Lower leg skin (tissue), 4 donors: ENCODE data around the gene ERMAP. TPM values are rescaled to one million over a fixed set of nuclear protein-coding genes. Genes with fewer than 3 reads are reported as not detected.

Experiments
- DNase-seq, 2 donors: peaks; one replicate each; pipeline ENCODE4 v3.0.0-alpha.2; 2019; ENCODE audit warnings: low spot score in 2 of 2
- H3K4me3 ChIP-seq: fragments of 200-600 bp; sonication (generic); 2 replicates; pipeline ENCODE4 v1.5.1; 2017; ENCODE audit warnings: mild to moderate bottlenecking, low read depth; ENCODE audit not compliant: poor library complexity, severe bottlenecking
- CTCF ChIP-seq, 3 donors: fragments of 450-650 bp; IDR thresholded peaks; one replicate each; pipeline ENCODE4 v1.5.1; 2016; ENCODE audit warnings: antibody characterized with exemption in 3 of 3, mild to moderate bottlenecking in 3 of 3, moderate library complexity in 2 of 3
- POLR2A ChIP-seq, 2 donors: fragments of 450-650 bp; IDR thresholded peaks; one replicate each; pipeline ENCODE4 v1.6.1; 2016 to 2017; ENCODE audit warnings: antibody characterized with exemption in 2 of 2, mild to moderate bottlenecking in 1 of 2, moderate library complexity in 1 of 2
- WGBS, 2 donors: methylation state at CpG; one replicate each; pipeline ENCODE4 v1.1.5; 2018; 5-methylcytosine and 5-hydroxymethylcytosine counted together
- intact Hi-C: fragments of 100-400 bp; cut with DNase I; formaldehyde crosslinking; loops from one replicate; pipeline ENCODE4 v1.15.0; 2023; ENCODE audit warnings: low total_unique reads
- total RNA-seq, 4 donors: library from RNA; depleted of rRNA; stranded (reverse); fragments of >200 nt; gene quantifications; one replicate each; pipeline ENCODE4 v1.1.0, GENCODE V29; 2016

ERMAP gene
- total RNA-seq, 4 donors from 2014 or later, result 8.0 to 11.5 (median 9.3) TPM

GRCh38 chr1:42877380-42877779 lies 60.5 kb downstream of the ERMAP start:
- intact Hi-C loops, result no loop called here
- no peak for TF ChIP-seq CTCF (IDR thresholded peaks at IDR 0.05)
- no peak for TF ChIP-seq POLR2A (IDR thresholded peaks at IDR 0.05)
- WGBS, 2 donors, result 65 to 73% methylated on average over 2 of the region's 2 CpGs
- DNase-seq, result no peak
- no peak overlapping the region for H3K4me3 ChIP-seq

- no peak for TF ChIP-seq POLR2A (IDR thresholded peaks at IDR 0.05)
- no peak for TF ChIP-seq CTCF (IDR thresholded peaks at IDR 0.05)
- H3K4me3 ChIP-seq, result no peak overlapping the region
- intact Hi-C loops, result no loop called here
- no peak for DNase-seq
- WGBS, 2 donors, result 62 to 68% methylated on average over 4 of the region's 4 CpGs
These were observed 63.5 kb downstream of the ERMAP start for GRCh38 chr1:42880384-42880783.

- intact Hi-C loops, result no loop called here
- DNase-seq, result no peak
- no peak overlapping the region for H3K4me3 ChIP-seq
- no peak for TF ChIP-seq CTCF (IDR thresholded peaks at IDR 0.05)
- TF ChIP-seq POLR2A (IDR thresholded peaks at IDR 0.05), result no peak
- WGBS, 2 donors, result 82 to 89% methylated on average over 16 of the region's 16 CpGs
These were observed 69.3 kb downstream of the ERMAP start for GRCh38 chr1:42886046-42886739.

GRCh38 chr1:42886800-42887199 lies 69.9 kb downstream of the ERMAP start:
- no peak overlapping the region for H3K4me3 ChIP-seq
- intact Hi-C loops, result no loop called here
- no peak for DNase-seq
- WGBS, 2 donors, result 77 to 78% methylated on average over 21 of the region's 21 CpGs
- TF ChIP-seq POLR2A (IDR thresholded peaks at IDR 0.05) (no peak), CTCF (IDR thresholded peaks at IDR 0.05) (no peak)

- intact Hi-C loops, result no loop called here
These were observed 70.4 kb downstream of the ERMAP start for GRCh38 chr1:42887366-42887765.

More at GRCh38 chr1:42887366-42887765, 70.4 kb downstream of the ERMAP start:
- no peak for DNase-seq
- WGBS, 2 donors, result 97 to 98% methylated on average over 6 to 13 of the region's 20 CpGs
- H3K4me3 ChIP-seq, result no peak overlapping the region
- TF ChIP-seq POLR2A (IDR thresholded peaks at IDR 0.05) (no peak), CTCF (IDR thresholded peaks at IDR 0.05) (no peak)
